Measurements from ENCODE around the gene NEURL4. TPM values are rescaled to one million over a fixed set of nuclear protein-coding genes. Genes with fewer than 3 reads are reported as not detected.
"Not testable (repeated sequence)": the region's sequence is repeated elsewhere in the genome, so short reads cannot be mapped to it uniquely, and the experiment has no call there.

NEURL4 gene
- total and polyA plus RNA-seq, 9 donors: 9.6 to 48.0 (median 38.6) TPM

DNA sequence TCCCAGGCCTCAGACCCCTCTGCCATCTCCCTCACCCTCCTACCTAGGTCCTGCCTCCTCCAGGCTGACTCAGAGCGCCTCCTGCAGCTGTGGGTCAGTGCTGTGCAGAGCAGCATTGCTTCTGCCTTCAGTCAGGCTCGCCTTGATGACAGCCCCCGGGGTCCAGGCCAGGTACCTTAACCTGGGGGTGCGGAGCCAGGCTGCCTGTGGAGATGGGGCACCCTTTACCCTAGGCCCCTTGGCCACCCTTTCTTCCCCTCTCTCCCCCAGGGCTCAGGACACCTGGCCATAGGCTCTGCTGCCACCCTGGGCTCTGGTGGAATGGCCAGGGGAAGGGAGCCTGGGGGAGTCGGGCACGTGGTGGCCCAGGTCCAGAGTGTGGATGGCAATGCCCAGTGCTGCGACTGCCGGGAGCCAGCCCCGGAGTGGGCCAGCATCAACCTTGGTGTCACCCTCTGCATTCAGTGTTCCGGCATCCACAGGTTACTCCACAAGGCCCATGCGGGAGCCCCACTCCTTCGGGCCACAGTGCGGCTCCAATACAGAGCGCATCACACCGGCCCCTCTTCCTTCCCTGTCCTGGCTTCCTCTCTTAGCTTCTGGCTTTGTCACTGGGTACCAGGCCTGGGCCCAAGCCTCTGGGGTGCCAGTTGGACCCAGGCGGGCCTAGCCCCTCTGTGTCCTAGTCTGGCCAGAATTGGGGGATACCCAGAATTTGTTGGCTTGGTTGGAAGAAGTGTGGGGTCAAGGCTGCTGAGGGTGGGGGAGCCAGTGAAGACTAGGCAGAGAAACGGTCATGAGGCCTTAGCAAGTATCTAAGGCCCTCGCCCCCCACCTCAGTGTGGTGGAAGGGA, 17.9 kb upstream of the NEURL4 start:
- DNase-seq: peak in 1 of 5 donors; percentile 46
- H3K9me3 ChIP-seq: no peaks in the 10 kb centered on the region
- TF ChIP-seq EP300 (IDR thresholded peaks at IDR 0.05) (no peak), POLR2A (IDR thresholded peaks at IDR 0.05) (no peak), CTCF (IDR thresholded peaks at IDR 0.05) (no peak)
- whole genome bisulfite sequencing, 3 donors: 49 to 58% (median 52%) methylated on average over 18 of the region's 18 CpGs
- H3K36me3 ChIP-seq: no peaks in the 10 kb centered on the region
- H3K4me1 ChIP-seq (ENCODE audit: insufficient read depth): peaks cover 13% of the 10 kb centered on the region
- intact Hi-C loops (cut with DNase I): loop anchor here in 2 of 4 donors (5.0 kb wide), 2 partner anchors 60 to 65 kb away; partner anchors contain the start of genes NLGN2 (in 1 of the 2) and SLC2A4 (in 1 of the 2)
- no peaks in the 10 kb centered on the region for H3K27me3 ChIP-seq
- H3K27ac ChIP-seq: no peak overlapping the region
- H3K4me3 ChIP-seq: no peak overlapping the region

DNA sequence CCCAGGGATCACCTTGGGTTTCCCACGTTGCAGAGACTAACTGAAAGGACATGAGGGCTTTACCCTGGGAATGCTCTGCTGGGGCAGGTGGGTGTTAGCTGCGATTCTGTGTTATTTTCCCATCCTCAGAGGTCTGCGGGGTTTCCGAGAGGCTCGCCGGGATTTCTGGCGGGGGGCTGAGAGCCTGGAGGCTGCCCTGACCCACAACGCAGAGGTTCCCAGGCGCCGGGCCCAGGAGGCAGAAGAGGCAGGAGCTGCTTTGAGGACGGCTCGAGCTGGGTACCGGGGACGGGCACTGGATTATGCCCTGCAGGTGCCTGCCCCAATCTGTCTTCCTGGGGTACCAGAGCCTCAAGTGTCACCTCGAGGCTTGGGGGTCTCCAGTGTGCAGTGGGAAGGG, 14.1 kb upstream of the NEURL4 start:
- Histone ChIP-seq H3K4me3 (no peak overlapping the region), H3K9me3 (no peaks in the 10 kb centered on the region), H3K27ac (no peak overlapping the region), H3K27me3 (no peaks in the 10 kb centered on the region), H3K36me3 (no peaks in the 10 kb centered on the region), H3K4me1 (ENCODE audit: insufficient read depth) (peaks cover 5% of the 10 kb centered on the region)
- TF ChIP-seq EP300 (IDR thresholded peaks at IDR 0.05) (no peak), POLR2A (IDR thresholded peaks at IDR 0.05) (no peak), CTCF (IDR thresholded peaks at IDR 0.05) (no peak)
- peak in 1 of 5 donors; percentile 17 for DNase-seq
- intact Hi-C loops (cut with DNase I): no loop called here
- WGBS, 3 donors: 50 to 63% (median 58%) methylated on average over 15 of the region's 15 CpGs

GRCh38 chr17:7341842-7342241, 12.7 kb upstream of the NEURL4 start:
- intact Hi-C loops (cut with DNase I): no loop called here
- Histone ChIP-seq H3K4me3 (no peak overlapping the region), H3K27ac (no peak overlapping the region), H3K36me3 (no peaks in the 10 kb centered on the region), H3K4me1 (ENCODE audit: insufficient read depth) (no peaks in the 10 kb centered on the region), H3K9me3 (no peaks in the 10 kb centered on the region), H3K27me3 (no peaks in the 10 kb centered on the region)
- peak in 1 of 5 donors; percentile 10 for DNase-seq
- TF ChIP-seq CTCF (IDR thresholded peaks at IDR 0.05): no peak
- no peak for TF ChIP-seq EP300 (IDR thresholded peaks at IDR 0.05)
- no peak for TF ChIP-seq POLR2A (IDR thresholded peaks at IDR 0.05)
- 85 to 90% (median 85%) methylated on average over 13 of the region's 13 CpGs for WGBS, 3 donors

GRCh38 chr17:7340179-7340578, 11.0 kb upstream of the NEURL4 start:
- no peaks in the 10 kb centered on the region for H3K4me1 ChIP-seq (ENCODE audit: insufficient read depth)
- no peak for TF ChIP-seq EP300 (IDR thresholded peaks at IDR 0.05)
- no peak overlapping the region for H3K4me3 ChIP-seq
- WGBS, 3 donors: 42 to 64% (median 54%) methylated on average over 2 of the region's 2 CpGs
- no peak overlapping the region for H3K27ac ChIP-seq
- no peaks in the 10 kb centered on the region for H3K36me3 ChIP-seq
- no peaks in the 10 kb centered on the region for H3K9me3 ChIP-seq
- intact Hi-C loops (cut with DNase I): no loop called here
- DNase-seq: no peak
- H3K27me3 ChIP-seq: no peaks in the 10 kb centered on the region

GRCh38 chr17:7337600-7337999, 8.5 kb upstream of the NEURL4 start:
- H3K4me1 ChIP-seq (ENCODE audit: insufficient read depth); H3K36me3 ChIP-seq; DNase-seq; H3K9me3 ChIP-seq; H3K4me3 ChIP-seq; H3K27ac ChIP-seq; H3K27me3 ChIP-seq; intact Hi-C loops (cut with DNase I): not testable (repeated sequence)
- WGBS, 3 donors: 69 to 75% (median 75%) methylated on average over 7 of the region's 7 CpGs
